Bronchial epithelial cell (primary cell): ENCODE data around the gene DHPS. TPM values are rescaled to one million over a fixed set of nuclear protein-coding genes. Genes with fewer than 3 reads are reported as not detected.
"Not testable (repeated sequence)": the region's sequence is repeated elsewhere in the genome, so short reads cannot be mapped to it uniquely, and the experiment has no call there.

Experiments used
- DNase-seq: peaks from one replicate; pipeline ENCODE4 v3.0.0-alpha.2; 2010; ENCODE audit warnings: low read depth
- FAIRE-seq: peaks from 2 replicates; lab custom pipeline; 2011; peaks lifted over from hg19 to GRCh38; lab: Jason Lieb, UNC
- H3K27me3 ChIP-seq: 2 replicates; pipeline ENCODE4 v1.5.1; 2011; ENCODE audit warnings: low read length; ENCODE audit not compliant: control insufficient read depth, insufficient read depth
- H3K36me3 ChIP-seq: 2 replicates; pipeline ENCODE4 v1.5.1; 2011; ENCODE audit warnings: low read length; ENCODE audit not compliant: control insufficient read depth, insufficient read depth
- H3K4me3 ChIP-seq: 2 replicates; pipeline ENCODE4 v1.5.1; 2011; ENCODE audit warnings: mild to moderate bottlenecking, low read depth, low read length, control low read depth
- CTCF ChIP-seq: IDR thresholded peaks from 2 replicates; pipeline ENCODE4 v1.5.1; 2011; ENCODE audit warnings: mild to moderate bottlenecking, moderate library complexity, low read length, control low read depth, inconsistent platforms; ENCODE audit not compliant: insufficient read depth, severe bottlenecking
- total RNA-seq: library from RNA; depleted of rRNA; stranded (reverse); fragments of >200 nt; gene quantifications from 2 replicates; pipeline ENCODE4 v1.2.1, GENCODE V29; 2014

The DHPS gene
- 47.4 and 94.5 TPM in 2 replicates for total RNA-seq

GRCh38 chr19:12681074-12681987 lies at the start of gene DHPS:
TSS of gene DHPS (minus strand) at chr19:12681880. CDS start at chr19:12681766, 114 bp downstream.
- DNase-seq = peak; percentile 94
- FAIRE-seq = no peak
- peaks cover 11% of the 10 kb centered on the region for H3K36me3 ChIP-seq
- H3K27me3 ChIP-seq = no peaks in the 10 kb centered on the region
- TF ChIP-seq CTCF = peak; percentile 7
- peak within 1 kb of the TSS; percentile 65 for H3K4me3 ChIP-seq

GRCh38 chr19:12731337-12731736 lies 49.7 kb upstream of the DHPS start:
- DNase-seq (no peak), FAIRE-seq (no peak)
- peaks cover 20% of the 10 kb centered on the region for H3K36me3 ChIP-seq
- H3K27me3 ChIP-seq = no peaks in the 10 kb centered on the region
- TF ChIP-seq CTCF = no peak
- no peak overlapping the region for H3K4me3 ChIP-seq

GRCh38 chr19:12730064-12730463 lies 48.4 kb upstream of the DHPS start:
- Histone ChIP-seq H3K4me3 (no peak overlapping the region), H3K36me3 (peaks cover 20% of the 10 kb centered on the region), H3K27me3 (no peaks in the 10 kb centered on the region)
- DNase-seq (no peak), FAIRE-seq (no peak)
- TF ChIP-seq CTCF = no peak

- Histone ChIP-seq H3K36me3 (peaks cover 20% of the 10 kb centered on the region), H3K27me3 (no peaks in the 10 kb centered on the region), H3K4me3 (no peak overlapping the region)
- FAIRE-seq (no peak), DNase-seq (no peak)
- TF ChIP-seq CTCF = no peak
Measured at GRCh38 chr19:12727745-12728433, 46.2 kb upstream of the DHPS start.

- no peak for TF ChIP-seq CTCF
- FAIRE-seq (no peak), DNase-seq (no peak)
- H3K27me3 ChIP-seq = no peaks in the 10 kb centered on the region
- no peak overlapping the region for H3K4me3 ChIP-seq
- H3K36me3 ChIP-seq = peaks cover 18% of the 10 kb centered on the region
Measured at GRCh38 chr19:12726988-12727316, 45.3 kb upstream of the DHPS start.

- peaks cover 11% of the 10 kb centered on the region for H3K36me3 ChIP-seq
- not testable (repeated sequence) for FAIRE-seq, DNase-seq, H3K27me3 ChIP-seq, H3K4me3 ChIP-seq
Measured at GRCh38 chr19:12725612-12726011, 43.9 kb upstream of the DHPS start.
